K562 (cell line): ENCODE results near the gene C3. TPM values are rescaled to one million over a fixed set of nuclear protein-coding genes. Genes with fewer than 3 reads are reported as not detected.
A peak's percentile ranks its signal among the peaks of the same experiment; 100 is the strongest.

ENCODE experiments used
- AFF4 ChIP-seq: sonication (generic); formaldehyde crosslinking; IDR thresholded peaks from 2 replicates; pipeline ENCODE4 v1.8.0; 2023; ENCODE audit warnings: mild to moderate bottlenecking, missing genetic modification reagents
- GATAD2B ChIP-seq: fragments of 450-650 bp; IDR thresholded peaks from 2 replicates; pipeline ENCODE4 v1.6.1; 2017; ENCODE audit warnings: mild to moderate bottlenecking, borderline replicate concordance
- GTF2A2 ChIP-seq: IDR thresholded peaks from 2 replicates; pipeline ENCODE4 v1.6.1; 2016; ENCODE audit warnings: mild to moderate bottlenecking, missing genetic modification characterization, missing compliant biosample characterization
- HDAC3 ChIP-seq: fragments of 450-650 bp; IDR thresholded peaks from 2 replicates; pipeline ENCODE4 v1.6.1; 2018; ENCODE audit warnings: borderline replicate concordance, mild to moderate bottlenecking, moderate library complexity; ENCODE audit not compliant: partially characterized antibody
- HEY1 ChIP-seq: fragments of 250-450 bp; sonication (Bioruptor Pico); IDR thresholded peaks from 2 replicates; pipeline ENCODE4 v1.5.0; 2020; ENCODE audit warnings: mild to moderate bottlenecking, moderate library complexity, borderline replicate concordance
- HNRNPL ChIP-seq: fragments of 200-400 bp; formaldehyde crosslinking; IDR thresholded peaks from 2 replicates; pipeline ENCODE4 v1.6.1; 2017; ENCODE audit warnings: low read depth, mild to moderate bottlenecking, low read length
- KAT7 ChIP-seq: sonication (generic); formaldehyde crosslinking; IDR thresholded peaks from 2 replicates; pipeline ENCODE4 v1.8.0; 2022; ENCODE audit warnings: missing genetic modification reagents, mild to moderate bottlenecking, borderline replicate concordance
- KLF13 ChIP-seq: fragments of 450-650 bp; IDR thresholded peaks from 2 replicates; pipeline ENCODE4 v1.6.1; 2016; ENCODE audit warnings: missing genetic modification characterization, low read depth, mild to moderate bottlenecking, missing compliant biosample characterization, moderate library complexity, borderline replicate concordance
- MAZ ChIP-seq, 2 experiments: fragments of 450-650 bp in 1 of 2; sonication (generic) in 1 of 2; formaldehyde crosslinking; IDR thresholded peaks in 1 of 2; conservative IDR thresholded peaks in 1 of 2; 2 replicates each; pipeline versions ENCODE4 v1.4.0 to v1.5.0; 2020; ENCODE audit warnings: mild to moderate bottlenecking in 1 of 2, missing genetic modification reagents in 1 of 2
- MED1 ChIP-seq: sonication (generic); formaldehyde crosslinking; IDR thresholded peaks from 2 replicates; pipeline ENCODE4 v1.8.1; 2023; ENCODE audit warnings: missing genetic modification reagents, borderline replicate concordance
- NFE2 ChIP-seq: IDR thresholded peaks from 2 replicates; pipeline ENCODE4 v1.6.1; 2014; ENCODE audit warnings: antibody characterized with exemption, low read depth
- NFYB ChIP-seq: IDR thresholded peaks from 2 replicates; pipeline ENCODE4 v1.6.1; 2011; ENCODE audit warnings: mild to moderate bottlenecking, moderate library complexity; ENCODE audit not compliant: insufficient read length; ENCODE audit errors: extremely low read depth
- NRF1 ChIP-seq, 2 experiments: fragments of 450-650 bp; IDR thresholded peaks in 1 of 2; conservative IDR thresholded peaks in 1 of 2; 2 replicates each; pipeline ENCODE4 v1.6.1; 2014; ENCODE audit warnings: mild to moderate bottlenecking in 2 of 2
- PHB2 ChIP-seq: fragments of 450-650 bp; IDR thresholded peaks from 2 replicates; pipeline ENCODE4 v1.6.1; 2017; ENCODE audit warnings: low read depth
- POLR3G ChIP-seq: IDR thresholded peaks from 2 replicates; pipeline ENCODE4 v1.6.1; 2011; ENCODE audit not compliant: insufficient read length, insufficient replicate concordance; ENCODE audit errors: extremely low read depth
- PRPF4 ChIP-seq: fragments of 200-400 bp; formaldehyde crosslinking; IDR thresholded peaks from one replicate; pipeline ENCODE4 v1.6.1; 2017; ENCODE audit warnings: low read length, low read depth, mild to moderate bottlenecking; ENCODE audit not compliant: insufficient read depth, poor library complexity, severe bottlenecking
- PYGO2 ChIP-seq: fragments of 450-650 bp; IDR thresholded peaks from 2 replicates; pipeline ENCODE4 v1.6.1; 2016; ENCODE audit warnings: mild to moderate bottlenecking, missing genetic modification characterization, moderate library complexity, missing compliant biosample characterization
- TARDBP ChIP-seq: fragments of 450-650 bp; IDR thresholded peaks from 2 replicates; pipeline ENCODE4 v1.6.1; 2016
- ZNF239 ChIP-seq: fragments of 250-450 bp; sonication (Bioruptor Pico); IDR thresholded peaks from 2 replicates; pipeline ENCODE4 v1.4.0; 2020; ENCODE audit warnings: mild to moderate bottlenecking
- ZNF561 ChIP-seq: fragments of 450-650 bp; formaldehyde crosslinking; conservative IDR thresholded peaks from 2 replicates; pipeline ENCODE4 v1.4.0; 2020; ENCODE audit warnings: mild to moderate bottlenecking, moderate library complexity
- ZNF75A ChIP-seq: fragments of 450-650 bp; formaldehyde crosslinking; IDR thresholded peaks from 2 replicates; pipeline ENCODE4 v1.4.0; 2020; ENCODE audit warnings: mild to moderate bottlenecking
- ZNF79 ChIP-seq: fragments of 250-450 bp; sonication (Bioruptor Pico); IDR thresholded peaks from 2 replicates; pipeline ENCODE4 v1.4.0; 2020; ENCODE audit warnings: low read depth, mild to moderate bottlenecking, moderate library complexity
- ZNF830 ChIP-seq: fragments of 250-450 bp; sonication (Bioruptor Pico); IDR thresholded peaks from 2 replicates; pipeline ENCODE4 v1.5.0; 2021; ENCODE audit warnings: mild to moderate bottlenecking
- polyA plus RNA-seq, 8 experiments: library from polyadenylated mRNA; depleted of rRNA in 4 of 8; stranded (reverse) in 5 of 8; unstranded in 3 of 8; fragments of >200 nt; fragmentation: Nextera tagmentation in 2 of 8; fragmentation: Illumina TruSeq in 1 of 8; extraction: Ambion mirVana in 2 of 8; extraction: Trizol in 1 of 8; gene quantifications; 2 replicates each; pipeline versions ENCODE4 v1.2.1 to v1.2.3, GENCODE V29; 2011 to 2014; ENCODE audit warnings: inconsistent platforms in 1 of 8, missing spikeins in 1 of 8
- total RNA-seq, 7 experiments: library from RNA; depleted of rRNA in 6 of 7; stranded (reverse); fragments of >200 nt in 6 of 7; fragmentation: Illumina TruSeq in 2 of 7; extraction: Trizol in 2 of 7; gene quantifications; 2 replicates each; pipeline versions ENCODE4 v1.2.1 to v1.2.3, GENCODE V29; 2011 to 2021; ENCODE audit warnings: low replicate concordance in 1 of 7
- TF ChIP-seq, protein P1 (sequence below): fragments of 450-650 bp; IDR thresholded peaks from 2 replicates; pipeline ENCODE4 v1.6.1; 2017; ENCODE audit warnings: mild to moderate bottlenecking, moderate library complexity

The C3 gene
- total and polyA plus RNA-seq, 9 of the 15 experiments (the other 6 are each of a cell fraction or from before 2014, with no cell fraction given): 0.59 to 10.6 (median 2.2) TPM

DNA sequence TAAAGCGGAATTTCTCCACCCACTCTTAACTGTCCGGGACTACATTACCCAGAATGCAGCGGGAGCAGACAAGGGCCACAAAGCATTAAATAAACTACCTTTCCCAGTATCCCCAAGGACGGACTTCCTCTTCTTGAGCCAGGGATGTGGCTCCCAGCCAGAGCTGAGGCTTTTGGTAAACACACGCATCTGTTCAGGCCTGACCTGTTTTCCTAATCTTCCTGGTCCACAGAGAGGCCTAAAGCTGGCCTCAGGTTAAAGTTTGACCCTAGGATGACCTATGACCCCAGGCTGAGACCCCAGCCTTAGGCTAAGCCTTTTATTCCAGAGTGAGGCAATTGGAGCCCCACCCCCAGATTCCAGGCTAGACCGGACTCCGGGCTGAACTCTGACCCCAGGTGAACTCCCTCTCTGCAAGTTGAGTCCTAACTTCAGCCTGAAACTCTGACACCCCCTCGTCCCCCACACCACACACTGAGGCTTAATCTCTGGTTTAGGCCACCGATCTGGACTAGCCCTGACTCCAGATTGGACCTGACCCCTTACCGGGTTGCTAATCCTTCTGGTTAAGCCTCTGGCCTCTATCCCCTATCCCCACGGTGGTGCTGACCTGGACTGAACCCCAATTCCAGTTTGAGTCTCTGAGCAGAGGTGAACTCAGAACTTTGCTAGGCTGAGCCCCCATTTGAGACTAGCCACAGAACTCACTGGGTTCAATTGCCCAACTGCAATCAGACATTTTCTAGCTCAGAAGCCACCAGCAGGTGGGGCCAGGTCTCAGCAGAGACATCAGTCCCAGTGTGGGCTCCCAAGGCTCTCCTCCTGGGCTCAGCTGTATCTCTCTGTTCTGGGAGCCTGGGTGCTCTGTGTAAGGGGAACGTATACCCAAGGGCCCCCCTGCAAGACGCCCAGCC lies 17.7 kb upstream of the C3 start (continued):
- TF ChIP-seq AFF4 (CRISPR knock-in tag): no peak
- no peak for TF ChIP-seq HDAC3
- TF ChIP-seq KAT7 (CRISPR knock-in tag): no peak
- TF ChIP-seq PRPF4: no peak
- no peak for TF ChIP-seq ZNF830 (CRISPR knock-in tag)
- TF ChIP-seq KLF13 (tag): no peak
- TF ChIP-seq HEY1 (CRISPR knock-in tag): 0 out of 2 replicates have a peak, but pooled peaks have one; percentile 7
- no peak for TF ChIP-seq ZNF75A (CRISPR knock-in tag)
- no peak for TF ChIP-seq GTF2A2 (tag)
- no peak for TF ChIP-seq ZNF561 (CRISPR knock-in tag)
- no peak for TF ChIP-seq PHB2
- no peak for TF ChIP-seq MED1 (CRISPR knock-in tag)
- TF ChIP-seq MAZ (CRISPR knock-in tag; conservative IDR thresholded peaks at IDR 0.05 in 1 of 2, IDR thresholded peaks at IDR 0.05 in 1 of 2): peak in 1 of 2 experiments; percentile 73; a peak in 2 of 4 replicates
- no peak for TF ChIP-seq TARDBP
- TF ChIP-seq GATAD2B: no peak
- TF ChIP-seq NRF1 (conservative IDR thresholded peaks at IDR 0.05 in 1 of 2, IDR thresholded peaks at IDR 0.05 in 1 of 2): peak; percentile 65 to 73
- TF ChIP-seq, protein P1, sequence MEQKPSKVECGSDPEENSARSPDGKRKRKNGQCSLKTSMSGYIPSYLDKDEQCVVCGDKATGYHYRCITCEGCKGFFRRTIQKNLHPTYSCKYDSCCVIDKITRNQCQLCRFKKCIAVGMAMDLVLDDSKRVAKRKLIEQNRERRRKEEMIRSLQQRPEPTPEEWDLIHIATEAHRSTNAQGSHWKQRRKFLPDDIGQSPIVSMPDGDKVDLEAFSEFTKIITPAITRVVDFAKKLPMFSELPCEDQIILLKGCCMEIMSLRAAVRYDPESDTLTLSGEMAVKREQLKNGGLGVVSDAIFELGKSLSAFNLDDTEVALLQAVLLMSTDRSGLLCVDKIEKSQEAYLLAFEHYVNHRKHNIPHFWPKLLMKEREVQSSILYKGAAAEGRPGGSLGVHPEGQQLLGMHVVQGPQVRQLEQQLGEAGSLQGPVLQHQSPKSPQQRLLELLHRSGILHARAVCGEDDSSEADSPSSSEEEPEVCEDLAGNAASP: no peak
- TF ChIP-seq NFE2: no peak
- no peak; the same call in 1 of the 2 replicates for TF ChIP-seq PYGO2
- TF ChIP-seq POLR3G: no peak
- no peak for TF ChIP-seq ZNF79 (CRISPR knock-in tag)
- 0 out of 2 replicates have a peak, but pooled peaks have one; percentile 8 for TF ChIP-seq ZNF239
- TF ChIP-seq NFYB: no peak
- no peak for TF ChIP-seq HNRNPL
